Stimulated activated CD8-positive, alpha-beta memory T cell treated with anti-CD3 and anti-CD28 coated beads, Interleukin-4, amount 100 ng/mL, for 24 hours (primary cell): ENCODE data around the gene EPHA6.
"Not testable (repeated sequence)": the region's sequence is repeated elsewhere in the genome, so short reads cannot be mapped to it uniquely, and the experiment has no call there.

Source experiments
- DNase-seq: peaks from one replicate; pipeline ENCODE4 v3.0.0-alpha.2; 2020; ENCODE audit warnings: low read depth

The EPHA6 gene

DNA sequence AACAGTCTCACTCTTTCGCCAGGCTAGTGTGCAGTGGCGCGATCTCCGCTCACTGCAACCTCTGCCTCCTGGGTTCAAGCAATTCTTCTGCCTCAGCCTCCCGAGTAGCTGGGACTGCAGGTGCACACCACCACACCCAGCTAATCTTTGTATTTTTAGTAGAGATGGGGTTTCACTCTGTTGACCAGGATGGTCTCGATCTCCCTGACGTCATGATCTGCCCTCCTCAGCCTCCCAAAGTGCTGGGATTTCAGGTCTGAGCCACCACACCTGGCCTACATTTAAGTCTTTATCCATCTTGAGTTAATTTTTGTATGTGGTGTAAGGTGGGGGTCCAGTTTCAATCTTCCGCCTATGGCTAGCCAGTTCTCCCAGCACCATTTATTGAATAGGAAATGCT is 211.2 kb downstream of the EPHA6 start:
- not testable (repeated sequence) for DNase-seq

DNA sequence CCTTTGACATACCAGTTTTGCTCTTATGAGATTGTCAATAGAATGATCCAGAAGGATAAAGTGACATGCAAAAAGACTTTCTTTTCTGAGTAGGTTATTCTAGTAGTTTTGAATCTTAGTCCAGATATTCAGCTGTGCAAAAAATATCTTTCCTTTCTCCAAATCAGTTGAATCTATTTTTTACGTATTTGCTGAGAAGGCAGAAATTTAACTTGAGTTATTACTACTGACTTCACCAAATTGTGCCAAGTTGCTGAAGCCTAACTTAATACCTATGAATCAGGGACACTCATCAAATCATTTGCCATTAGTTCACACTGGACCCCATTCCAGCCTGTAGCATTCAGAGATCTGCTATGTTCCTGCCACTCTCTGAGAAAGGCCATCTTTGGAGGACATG is 215.6 kb downstream of the EPHA6 start:
- DNase-seq: no peak

DNA sequence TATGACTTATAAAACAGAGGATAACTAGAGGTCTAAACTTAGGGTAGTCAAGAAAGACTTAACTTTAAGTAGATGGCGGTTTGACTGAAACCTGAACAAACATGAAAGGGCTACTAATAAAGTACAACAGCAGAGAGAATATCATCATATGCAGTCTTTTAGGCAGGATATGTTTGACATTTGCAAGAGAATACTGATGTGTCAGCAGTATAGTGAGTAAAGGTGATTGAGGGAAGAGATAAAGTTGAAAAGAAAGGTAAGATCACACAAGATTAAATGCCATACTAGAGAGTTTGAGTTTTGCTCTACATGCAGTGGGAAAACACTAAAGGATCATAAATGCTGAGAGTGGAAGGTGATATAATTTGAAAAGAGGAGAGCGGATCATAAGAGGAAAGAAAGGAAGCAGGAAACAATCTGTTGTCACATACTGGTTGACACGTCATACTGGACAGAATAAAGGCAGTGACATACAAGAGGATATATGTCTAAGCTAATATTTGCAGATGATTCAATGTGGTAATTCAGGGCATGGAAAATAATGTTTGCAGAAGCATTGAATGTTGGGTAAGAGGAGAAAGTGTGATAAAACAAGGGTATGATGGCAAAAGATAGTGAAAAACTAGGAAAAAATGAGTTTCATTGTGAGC is 223.0 kb downstream of the EPHA6 start:
- no peak for DNase-seq

DNA sequence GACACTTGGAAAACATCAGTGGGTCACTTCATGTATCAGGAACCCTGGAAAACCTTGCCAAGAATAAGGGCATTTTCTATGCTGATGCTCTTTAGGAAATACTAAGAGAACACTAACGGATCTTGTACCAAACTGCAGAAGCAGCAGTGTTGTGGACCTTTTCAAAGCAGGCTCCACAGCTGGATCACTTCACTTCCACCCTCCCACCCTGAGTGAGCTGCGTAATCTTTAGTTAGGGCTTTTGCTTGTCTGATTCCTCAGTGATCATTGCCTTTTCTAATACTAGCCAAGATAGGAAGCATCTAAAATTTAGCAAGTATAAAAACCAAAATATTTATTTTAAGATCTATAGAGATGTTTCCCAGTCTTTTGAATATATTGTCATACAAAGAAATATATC is 229.0 kb downstream of the EPHA6 start:
- DNase-seq: no peak

DNA sequence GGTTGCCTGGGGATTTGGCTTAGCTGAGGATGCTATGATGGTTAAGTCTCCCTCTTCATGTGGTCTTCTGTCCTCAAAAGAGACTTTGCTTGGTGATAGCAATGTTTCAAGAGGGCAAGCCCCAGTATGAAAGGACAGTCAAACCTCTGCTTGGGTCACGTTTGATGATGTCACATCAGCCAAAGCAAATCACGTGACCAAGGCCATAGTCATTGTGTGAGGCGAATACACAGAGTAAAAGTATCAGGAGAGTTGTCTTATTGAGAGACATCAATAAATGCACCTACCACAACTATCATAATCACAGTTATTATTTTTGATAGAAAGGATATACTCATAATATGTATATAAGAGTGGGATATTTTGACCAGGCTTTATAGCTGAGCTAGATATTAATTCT is 243.0 kb downstream of the EPHA6 start:
- DNase-seq: no peak

DNA sequence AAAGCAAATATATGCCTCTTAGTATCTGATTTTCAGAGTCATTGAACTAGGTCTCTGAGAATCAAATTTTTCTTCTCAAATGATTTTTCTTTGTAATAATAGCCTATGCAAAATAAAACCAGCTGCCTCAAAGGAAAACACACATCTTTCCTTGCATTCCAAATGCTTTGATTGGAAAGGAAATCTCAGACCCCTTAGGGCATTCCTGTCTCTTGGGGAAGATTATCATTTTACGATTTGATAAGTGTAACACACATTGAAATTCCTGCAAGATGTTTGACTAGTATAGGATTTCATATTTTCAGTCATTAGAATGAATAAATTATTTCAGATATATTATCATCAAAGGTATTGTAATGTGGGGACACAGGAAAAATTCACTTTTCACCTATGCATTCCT is 244.8 kb downstream of the EPHA6 start:
- no peak for DNase-seq

DNA sequence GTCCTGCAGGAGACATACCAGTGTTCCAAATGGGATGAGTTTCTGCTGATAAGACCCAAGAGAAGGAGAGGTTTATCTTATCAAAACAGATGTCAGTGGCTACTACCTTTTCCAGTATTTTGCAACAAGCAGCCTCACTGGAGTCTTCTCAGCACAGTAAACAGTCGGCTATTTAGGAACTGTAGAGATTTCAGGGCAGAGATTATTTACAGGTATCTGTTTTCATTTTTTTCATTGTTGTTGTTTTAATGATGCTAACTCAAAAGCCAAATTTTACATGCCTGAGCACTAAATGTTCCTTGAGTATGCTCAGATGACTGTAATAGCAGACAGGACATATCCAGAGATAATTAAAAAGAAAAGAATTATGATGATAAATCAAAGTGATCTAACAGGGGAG is 252.1 kb downstream of the EPHA6 start:
- DNase-seq: no peak

DNA sequence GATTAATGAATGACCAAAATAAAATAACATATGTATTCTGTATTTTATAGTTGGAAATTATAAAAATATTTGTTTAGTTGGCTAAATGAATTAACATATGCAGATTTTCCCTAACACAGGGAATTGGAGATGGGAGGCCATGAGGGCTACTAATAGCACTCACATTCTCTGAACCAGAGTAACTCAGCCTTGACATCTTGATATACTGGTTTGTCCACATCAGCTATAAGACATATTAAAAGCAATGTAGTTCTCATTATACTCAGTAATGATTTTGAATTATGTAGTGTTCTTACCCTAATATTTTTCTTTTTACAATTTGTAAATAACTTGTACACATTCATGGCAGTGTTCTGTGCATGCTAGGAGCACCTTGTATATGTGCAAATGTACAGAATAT is 255.9 kb downstream of the EPHA6 start:
- DNase-seq: no peak

DNA sequence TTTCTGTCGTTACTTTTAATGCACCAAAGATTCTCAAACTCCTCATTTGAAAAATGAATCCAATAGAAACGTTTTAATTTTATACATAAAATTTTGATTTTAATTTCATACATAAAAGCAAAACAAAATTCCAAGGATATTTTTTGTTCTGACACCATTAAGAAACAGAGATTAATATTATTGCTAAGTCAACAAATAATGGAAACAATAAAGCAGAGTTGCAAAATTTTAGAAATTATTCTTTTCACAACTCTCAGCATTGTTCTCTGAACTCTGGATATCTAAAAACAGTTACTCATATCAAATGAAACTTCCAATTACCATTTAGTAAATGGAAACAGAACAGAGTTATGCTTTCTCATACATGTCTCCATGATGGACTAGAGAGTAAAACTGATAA is 260.2 kb downstream of the EPHA6 start:
- no peak for DNase-seq

DNA sequence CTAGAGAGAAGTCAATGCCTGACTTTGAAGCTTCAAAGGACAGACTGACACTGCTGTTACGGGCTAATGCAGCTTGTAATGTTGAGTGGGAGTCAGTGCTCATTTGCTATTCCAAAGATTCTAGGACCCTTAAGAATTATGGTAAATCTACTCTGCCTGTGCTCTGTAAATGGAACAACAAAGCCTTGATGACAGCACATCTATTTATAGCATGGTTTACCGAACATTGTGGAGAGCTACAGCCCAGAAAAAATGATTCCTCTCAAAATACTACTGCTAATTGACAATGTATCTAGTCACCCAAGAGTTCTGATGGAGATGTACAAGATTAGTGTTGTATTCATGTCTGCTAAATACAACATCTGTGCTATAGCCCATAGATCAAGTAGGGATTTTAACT is 262.3 kb downstream of the EPHA6 start:
- no peak for DNase-seq

DNA sequence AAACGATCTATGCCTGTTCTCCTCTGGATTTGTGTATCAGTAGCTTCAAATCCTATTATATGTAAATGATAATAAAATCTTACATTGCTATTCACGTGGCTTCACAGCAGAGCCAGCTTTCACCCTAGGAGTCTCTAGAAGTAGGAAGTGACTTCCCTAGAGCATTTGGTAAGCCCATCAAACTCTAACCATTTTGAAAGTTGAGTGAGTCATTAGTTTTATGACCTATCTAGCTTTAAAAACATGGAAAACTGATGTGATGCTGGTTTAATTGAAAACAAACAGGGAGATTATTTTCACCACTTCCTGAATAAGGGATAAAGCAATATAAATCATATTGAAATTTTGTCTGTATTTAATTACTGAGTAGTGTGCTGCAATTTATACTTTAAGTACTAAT is 275.2 kb downstream of the EPHA6 start:
- no peak for DNase-seq

DNA sequence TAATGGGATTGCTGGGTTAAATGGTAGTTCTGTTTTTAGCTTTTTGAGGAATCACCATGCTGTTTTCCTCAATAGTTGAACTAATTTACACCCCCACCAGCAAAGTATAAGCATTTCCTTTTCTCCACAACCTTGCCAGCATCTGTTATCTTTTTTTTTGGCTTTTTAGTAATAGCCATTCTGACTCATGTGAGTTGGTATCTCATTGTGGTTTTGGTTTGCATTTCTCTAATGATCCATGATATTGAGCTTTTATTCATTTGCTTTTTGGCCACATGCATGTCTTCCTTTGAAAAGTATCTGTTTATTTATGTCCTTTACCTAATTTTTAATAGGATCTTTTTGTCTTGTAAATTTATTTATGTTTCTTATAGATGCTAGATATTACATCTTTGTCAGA is 288.2 kb downstream of the EPHA6 start:
- no peak for DNase-seq

DNA sequence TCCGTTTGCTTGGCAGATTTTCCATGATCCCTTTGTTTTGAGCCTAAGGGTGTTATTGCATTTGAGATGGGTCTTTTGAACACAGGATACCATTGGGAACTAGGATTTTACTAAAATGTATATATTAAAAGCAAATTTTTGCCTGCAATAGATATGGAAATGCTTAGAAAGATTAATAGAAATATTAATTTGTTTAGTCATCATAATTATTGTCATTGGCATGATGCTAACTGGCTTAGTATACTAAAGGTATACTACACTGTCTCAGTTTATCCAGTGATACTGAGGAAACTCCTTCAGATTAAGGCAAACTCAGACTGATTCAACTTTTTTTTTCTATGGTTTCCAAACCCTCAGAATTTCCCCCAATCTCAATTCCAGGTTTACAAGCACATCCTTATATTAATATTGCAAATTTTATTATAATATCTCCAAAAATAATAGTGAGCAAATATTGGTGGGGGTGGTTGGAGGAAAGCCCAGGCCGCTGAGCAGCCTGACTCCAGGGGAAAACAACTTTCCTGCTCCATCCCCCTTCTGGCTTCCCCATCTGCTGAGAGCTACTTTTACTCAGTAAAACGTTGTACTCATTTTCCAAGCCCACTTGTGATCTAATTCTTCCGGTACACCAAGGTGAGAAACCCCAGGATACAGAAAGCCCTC is 291.7 kb downstream of the EPHA6 start:
- no peak for DNase-seq

DNA sequence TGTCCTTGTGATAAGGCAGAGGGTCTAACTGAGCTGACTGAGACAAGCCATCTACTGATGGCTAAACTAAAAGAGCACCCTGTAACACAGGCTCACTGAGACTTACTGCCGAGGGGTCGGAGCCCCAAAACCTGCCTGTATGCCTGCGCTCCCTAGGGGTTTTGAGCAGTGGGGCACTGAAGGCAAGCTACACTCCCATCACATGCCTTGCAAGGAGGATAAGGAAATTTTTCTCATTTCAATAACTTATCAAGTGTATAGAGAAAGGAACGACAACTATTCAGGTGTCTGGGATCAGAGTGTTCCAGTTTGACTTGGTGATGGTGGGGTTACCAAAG is 292.2 kb downstream of the EPHA6 start:
- DNase-seq: no peak

DNA sequence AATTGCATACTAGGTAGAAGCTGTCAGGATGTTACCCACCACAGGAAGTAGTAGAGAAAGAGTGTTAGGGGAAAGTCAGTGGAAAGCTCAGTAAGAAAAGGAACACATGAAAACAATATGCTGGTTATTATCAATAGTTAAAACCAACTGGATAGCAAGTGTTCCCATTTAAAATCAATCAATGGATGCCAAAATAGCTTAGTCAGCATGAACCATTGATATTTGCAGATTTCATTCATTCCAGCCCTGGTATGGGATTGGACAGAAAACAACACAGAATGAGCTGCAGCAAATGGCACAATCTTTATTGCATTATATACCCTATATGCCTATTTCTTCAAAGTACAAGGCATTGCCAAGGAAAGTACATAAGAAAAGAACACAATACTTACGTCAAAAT is 293.7 kb downstream of the EPHA6 start:
- no peak for DNase-seq

DNA sequence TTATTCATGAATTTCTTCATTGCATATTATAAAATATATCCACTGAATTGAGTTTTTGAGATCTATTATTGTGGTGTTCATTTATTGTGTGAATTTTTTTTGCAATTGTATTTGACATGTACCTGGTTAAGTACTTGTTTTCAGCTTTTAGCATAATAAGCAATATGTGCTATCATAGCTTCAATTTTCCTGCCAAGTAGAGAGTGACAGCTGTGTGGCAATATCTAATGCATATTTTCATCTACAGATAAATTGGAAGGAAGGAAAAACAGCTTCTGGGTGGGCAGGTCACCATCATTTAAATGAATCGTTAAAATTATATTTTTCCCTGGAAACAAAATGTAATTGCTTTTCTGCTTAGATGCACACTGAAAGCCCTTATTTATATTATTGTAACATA is 296.9 kb downstream of the EPHA6 start:
- DNase-seq: no peak

DNA sequence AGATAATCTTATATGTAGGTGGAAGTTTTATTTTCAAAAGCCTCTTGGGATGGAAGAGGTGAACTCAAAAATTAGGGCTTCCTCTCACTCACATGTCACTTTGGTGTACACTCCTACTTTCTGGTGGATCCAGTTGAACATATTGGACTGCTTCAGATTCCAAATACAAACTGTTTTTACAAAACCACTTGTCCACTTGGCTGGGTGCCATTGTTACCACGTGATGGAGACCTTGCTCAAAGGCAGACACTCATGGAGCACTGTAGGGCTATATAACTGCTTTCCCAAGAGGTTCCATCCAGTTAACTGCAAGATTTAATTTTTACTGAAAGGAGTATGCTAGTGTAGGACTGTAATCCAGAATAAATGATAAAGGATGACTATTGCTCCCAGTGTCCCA is 307.0 kb downstream of the EPHA6 start:
- DNase-seq: no peak

DNA sequence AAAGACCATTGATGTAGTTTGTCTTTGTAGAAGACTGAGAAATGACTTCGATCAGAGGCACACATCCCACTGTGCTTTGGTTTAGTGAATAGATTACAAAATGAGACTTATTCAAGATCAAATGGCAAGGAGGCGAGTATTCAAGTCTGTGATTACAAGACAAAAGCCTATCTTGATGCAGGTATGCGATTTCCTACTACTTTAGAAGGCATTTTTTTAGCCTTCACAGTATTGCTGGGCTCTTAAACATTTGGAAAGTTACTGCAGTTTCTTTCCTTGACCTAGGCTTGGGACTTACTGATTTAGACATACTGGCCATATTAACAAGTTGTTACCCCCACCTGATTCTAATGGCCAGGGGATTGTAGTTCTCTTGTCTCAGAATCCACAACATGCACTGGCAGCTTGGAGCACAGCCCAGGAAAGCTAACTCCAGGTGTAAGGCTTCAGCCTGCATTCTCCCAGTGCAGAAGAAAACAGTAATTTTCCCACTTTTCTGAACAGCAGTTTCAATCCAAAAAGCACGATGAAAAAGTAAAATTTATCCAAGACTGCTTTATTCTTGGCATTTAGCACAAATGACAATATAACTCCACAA is 311.6 kb downstream of the EPHA6 start:
- DNase-seq: no peak

DNA sequence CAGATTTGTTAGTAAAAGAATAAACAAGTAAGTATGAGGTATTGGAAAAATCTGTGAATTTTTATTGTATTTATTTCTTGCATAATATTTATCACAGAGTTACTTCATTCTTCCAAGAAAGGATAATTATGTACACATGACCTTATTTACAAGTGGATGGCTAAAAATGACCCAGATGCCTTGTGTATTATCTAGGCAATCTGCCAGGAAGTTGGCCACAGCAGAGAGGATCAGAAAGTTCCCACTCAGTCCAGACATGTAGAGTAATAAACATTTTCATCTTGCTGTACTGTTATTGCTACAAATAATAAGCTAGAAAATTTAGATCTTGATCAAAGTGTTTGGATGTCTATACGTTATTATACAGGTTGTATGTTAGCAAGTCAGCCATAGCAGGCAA is 317.1 kb downstream of the EPHA6 start:
- DNase-seq: no peak

DNA sequence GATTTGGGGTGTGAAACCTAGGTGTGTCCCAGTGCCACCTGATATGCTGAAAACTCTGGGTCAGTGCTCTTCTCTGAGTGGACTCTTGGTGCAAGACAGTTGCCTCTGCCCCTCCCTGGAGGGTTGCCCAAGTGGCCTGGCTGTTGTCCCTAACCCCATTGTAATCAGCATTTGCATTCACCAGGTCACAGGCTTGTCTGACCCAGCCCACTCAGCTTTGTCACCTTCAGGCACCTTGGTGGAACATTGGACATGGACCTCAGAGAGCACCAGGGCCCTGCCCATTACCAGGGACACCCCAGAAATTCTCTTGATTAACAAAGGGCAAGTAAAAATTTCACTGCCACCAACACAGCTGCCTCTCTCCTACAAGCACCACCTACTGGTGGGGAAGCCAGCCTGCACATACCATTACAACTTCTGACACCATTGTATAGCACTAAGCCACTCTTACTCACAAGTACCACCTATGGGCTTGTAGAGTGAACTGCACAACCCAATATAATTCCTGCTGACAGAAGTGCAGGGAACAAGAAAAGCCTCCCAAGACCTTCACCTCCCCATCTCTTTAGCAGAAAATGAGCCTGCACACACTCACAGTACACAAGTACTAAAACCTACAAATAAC is 324.6 kb downstream of the EPHA6 start:
- no peak for DNase-seq

DNA sequence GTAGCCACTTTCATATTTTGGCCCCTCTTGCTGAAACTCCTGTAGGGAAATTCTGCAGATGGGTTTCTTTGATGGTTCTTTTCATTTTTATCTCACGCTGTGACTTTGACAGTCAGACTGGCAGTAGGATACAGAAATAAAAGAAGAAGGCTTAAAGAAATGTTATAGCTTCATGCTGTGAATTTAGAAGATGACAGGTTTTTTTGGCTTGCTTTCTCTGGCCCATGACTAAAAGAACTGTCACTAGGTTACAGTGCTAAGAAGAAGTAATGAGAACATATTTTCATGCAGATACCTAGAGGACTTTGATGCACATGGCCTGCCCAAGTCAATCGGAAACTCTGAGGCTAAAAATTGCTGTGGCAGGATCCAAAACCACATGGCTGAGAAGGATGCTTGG is 334.5 kb downstream of the EPHA6 start:
- DNase-seq: no peak

DNA sequence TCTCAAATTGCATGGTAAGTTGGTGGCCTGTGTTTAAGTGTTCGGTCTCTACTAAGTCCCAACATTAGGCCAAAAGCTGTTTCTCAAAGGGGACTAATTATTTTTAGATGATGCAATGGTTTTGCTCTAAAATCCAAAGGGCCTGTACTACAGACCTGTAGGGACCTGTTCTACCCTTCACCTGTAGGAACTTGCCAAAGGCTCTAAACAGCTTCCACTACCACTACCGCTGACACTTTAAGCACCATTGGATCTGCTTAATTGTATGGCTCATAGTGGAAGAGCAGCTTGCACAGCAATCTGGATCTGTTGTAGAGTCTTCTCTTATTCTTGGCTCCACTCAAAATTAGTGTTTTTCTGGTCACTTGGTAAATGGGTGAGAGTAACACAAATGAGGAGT is 346.8 kb downstream of the EPHA6 start:
- DNase-seq: no peak

DNA sequence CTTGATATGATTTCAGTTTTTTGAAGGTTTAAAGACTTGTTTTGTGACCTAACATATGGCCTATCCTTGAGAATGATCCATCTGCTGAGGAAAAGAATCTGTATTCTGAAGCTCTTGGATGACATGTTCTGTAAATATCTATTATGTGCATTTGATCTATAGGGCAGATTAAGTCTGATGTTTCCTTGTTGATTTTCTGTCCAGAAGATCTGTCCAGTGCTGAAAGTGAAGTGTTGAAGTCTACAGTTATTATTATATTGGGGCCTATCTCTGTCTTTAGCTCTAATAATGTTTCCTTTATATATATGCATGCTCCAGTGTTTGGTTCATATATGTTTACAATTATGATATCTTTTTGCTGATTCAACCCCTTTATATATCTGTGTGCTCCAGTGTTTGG is 362.8 kb downstream of the EPHA6 start:
- no peak for DNase-seq

DNA sequence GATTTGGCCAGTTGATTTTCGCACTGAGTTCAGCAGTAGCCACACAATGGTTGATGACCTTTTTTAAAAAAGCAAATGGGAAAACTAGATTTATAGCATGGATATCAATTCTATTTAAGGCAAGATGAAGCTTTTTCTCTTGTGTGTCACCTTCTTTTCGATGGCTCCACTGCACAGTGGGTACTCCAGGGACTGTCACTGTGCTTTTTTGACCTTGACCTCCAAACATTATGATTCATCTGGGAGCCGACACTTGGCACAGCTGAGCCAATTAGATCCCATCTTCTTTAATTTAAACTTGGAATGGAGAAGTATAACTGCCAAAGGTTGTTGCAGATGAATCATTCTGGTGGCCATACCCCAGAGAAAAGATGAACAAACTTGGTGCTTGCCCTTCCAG is 367.3 kb downstream of the EPHA6 start:
- no peak for DNase-seq
